Activated CD4-positive, alpha-beta T cell treated with anti-CD3 and anti-CD28 coated beads, Interleukin-2, amount 10 ng/mL, durations not matched to agents 7 days and 5 days (primary cell): ENCODE measurements around the gene SNPH. TPM values are rescaled to one million over a fixed set of nuclear protein-coding genes. Genes with fewer than 3 reads are reported as not detected.

ENCODE experiments used
- CTCF ChIA-PET: fragments of 350-600 bp; sonication (Branson Sonifier 250); formaldehyde crosslinking; loops from one replicate; lab custom pipeline; 2021; ENCODE audit warnings: antibody characterized with exemption; lab: Charles Lee
- POLR2A ChIA-PET: fragments of 350-600 bp; sonication (Branson Sonifier 250); formaldehyde crosslinking; loops from one replicate; lab custom pipeline; 2021; ENCODE audit warnings: antibody characterized with exemption; lab: Charles Lee
- DNase-seq: peaks from one replicate; pipeline ENCODE4 v3.0.0-alpha.2; 2020
- H3K27ac Mint-ChIP-seq: one replicate; pipeline ENCODE4 v1.8.0; 2021; ENCODE audit warnings: mild to moderate bottlenecking, moderate library complexity, mixed read lengths
- H3K27me3 Mint-ChIP-seq: one replicate; pipeline ENCODE4 v1.8.0; 2021; ENCODE audit warnings: mixed read lengths
- H3K36me3 Mint-ChIP-seq: one replicate; pipeline ENCODE4 v1.8.0; 2021; ENCODE audit warnings: low read depth, mixed read lengths
- H3K4me1 Mint-ChIP-seq: one replicate; pipeline ENCODE4 v1.8.0; 2021; ENCODE audit warnings: mixed read lengths
- H3K4me3 Mint-ChIP-seq: one replicate; pipeline ENCODE4 v1.8.0; 2021; ENCODE audit warnings: mild to moderate bottlenecking, moderate library complexity, mixed read lengths
- H3K9me3 Mint-ChIP-seq: one replicate; pipeline ENCODE4 v1.8.0; 2021; ENCODE audit warnings: mixed read lengths
- total RNA-seq, 2 experiments: library from RNA; stranded (reverse); gene quantifications; one replicate each; pipeline ENCODE4 v1.2.3, GENCODE V29; 2021

Gene SNPH
- total RNA-seq, 2 experiments from 2014 or later: 7.3 to 8.4 TPM

GRCh38 chr20:1267809-1268374 is 1.8 kb downstream of the SNPH start:
- POLR2A ChIA-PET: no interaction called here
- CTCF ChIA-PET: interaction anchor here (2.0 kb wide), 2 partner anchors 12 to 18 kb away, joined by 6 to 8 read pairs; no protein-coding TSS in a partner anchor
- H3K27me3 Mint-ChIP-seq: no peaks in the 10 kb centered on the region
- H3K4me1 Mint-ChIP-seq: peaks cover 33% of the 10 kb centered on the region
- DNase-seq: no peak
- peaks cover 2% of the 10 kb centered on the region for H3K9me3 Mint-ChIP-seq
- H3K4me3 Mint-ChIP-seq: peak overlapping the region; percentile 88
- H3K27ac Mint-ChIP-seq: no peak overlapping the region
- peaks cover 9% of the 10 kb centered on the region for H3K36me3 Mint-ChIP-seq

- ChIA-PET CTCF (no interaction called here), POLR2A (no interaction called here)
- H3K9me3 Mint-ChIP-seq: no peaks in the 10 kb centered on the region
- H3K4me3 Mint-ChIP-seq: no peak overlapping the region
- H3K4me1 Mint-ChIP-seq: peaks cover 33% of the 10 kb centered on the region
- no peak overlapping the region for H3K27ac Mint-ChIP-seq
- peaks cover 3% of the 10 kb centered on the region for H3K36me3 Mint-ChIP-seq
- DNase-seq: no peak
- no peaks in the 10 kb centered on the region for H3K27me3 Mint-ChIP-seq
These were observed 3.1 kb downstream of the SNPH start for GRCh38 chr20:1269235-1269634.

- Mint-ChIP-seq H3K27ac (no peak overlapping the region), H3K4me1 (peaks cover 30% of the 10 kb centered on the region), H3K36me3 (peaks cover 3% of the 10 kb centered on the region), H3K4me3 (no peak overlapping the region), H3K27me3 (no peaks in the 10 kb centered on the region), H3K9me3 (no peaks in the 10 kb centered on the region)
- CTCF ChIA-PET: interaction anchor here (0.5 to 1.6 kb wide), 3 partner anchors 19 to 723 kb away, joined by 3 to 6 read pairs (median 4); no protein-coding TSS in a partner anchor
- no peak for DNase-seq
- POLR2A ChIA-PET: no interaction called here
These were observed 3.8 kb downstream of the SNPH start for GRCh38 chr20:1269850-1270249.

- peaks cover 9% of the 10 kb centered on the region for H3K4me1 Mint-ChIP-seq
- H3K9me3 Mint-ChIP-seq: no peaks in the 10 kb centered on the region
- H3K27me3 Mint-ChIP-seq: no peaks in the 10 kb centered on the region
- H3K27ac Mint-ChIP-seq: no peak overlapping the region
- DNase-seq: no peak
- ChIA-PET CTCF (interaction anchor here (0.8 to 1.9 kb wide), 4 partner anchors 9 to 15 kb away, joined by 3 to 7 read pairs (median 4); no protein-coding TSS in a partner anchor), POLR2A (no interaction called here)
- H3K4me3 Mint-ChIP-seq: no peak overlapping the region
- peaks cover 3% of the 10 kb centered on the region for H3K36me3 Mint-ChIP-seq
These were observed 6.4 kb downstream of the SNPH start for GRCh38 chr20:1272368-1273100.

GRCh38 chr20:1273366-1273765 is 7.3 kb downstream of the SNPH start:
- no peaks in the 10 kb centered on the region for H3K9me3 Mint-ChIP-seq
- H3K36me3 Mint-ChIP-seq: peaks cover 3% of the 10 kb centered on the region
- POLR2A ChIA-PET: no interaction called here

GRCh38 chr20:1274485-1275311 is 8.6 kb downstream of the SNPH start:
- POLR2A ChIA-PET: no interaction called here
- Mint-ChIP-seq H3K27me3 (no peaks in the 10 kb centered on the region), H3K4me3 (no peak overlapping the region), H3K36me3 (peaks cover 3% of the 10 kb centered on the region), H3K27ac (no peak overlapping the region), H3K9me3 (no peaks in the 10 kb centered on the region), H3K4me1 (peaks cover 3% of the 10 kb centered on the region)
- CTCF ChIA-PET: interaction anchor here (1.1 to 1.6 kb wide), 3 partner anchors 12 to 17 kb away, joined by 3 to 5 read pairs (median 3); no protein-coding TSS in a partner anchor
- no peak for DNase-seq

More at GRCh38 chr20:1273366-1273765, 7.3 kb downstream of the SNPH start:
- no peak for DNase-seq
- no peaks in the 10 kb centered on the region for H3K27me3 Mint-ChIP-seq
- no peak overlapping the region for H3K4me3 Mint-ChIP-seq
- H3K4me1 Mint-ChIP-seq: peaks cover 3% of the 10 kb centered on the region
- no peak overlapping the region for H3K27ac Mint-ChIP-seq
- CTCF ChIA-PET: interaction anchor here (0.8 to 1.9 kb wide), 4 partner anchors 8 to 14 kb away, joined by 3 to 7 read pairs (median 5); no protein-coding TSS in a partner anchor

- H3K4me1 Mint-ChIP-seq: peaks cover 3% of the 10 kb centered on the region
- H3K9me3 Mint-ChIP-seq: no peaks in the 10 kb centered on the region
- no peaks in the 10 kb centered on the region for H3K36me3 Mint-ChIP-seq
- no peaks in the 10 kb centered on the region for H3K27me3 Mint-ChIP-seq
- ChIA-PET POLR2A (no interaction called here), CTCF (interaction anchor here (0.6 to 1.6 kb wide), 4 partner anchors 11 to 438 kb away, joined by 3 read pairs; no protein-coding TSS in a partner anchor)
- H3K4me3 Mint-ChIP-seq: no peak overlapping the region
- H3K27ac Mint-ChIP-seq: no peak overlapping the region
- DNase-seq: no peak
These were observed 9.8 kb downstream of the SNPH start for GRCh38 chr20:1275919-1276318.

GRCh38 chr20:1277529-1278322 is 11.6 kb downstream of the SNPH start:
- Mint-ChIP-seq H3K9me3 (no peaks in the 10 kb centered on the region), H3K36me3 (no peaks in the 10 kb centered on the region), H3K4me3 (no peak overlapping the region), H3K27me3 (no peaks in the 10 kb centered on the region), H3K4me1 (peaks cover 9% of the 10 kb centered on the region), H3K27ac (no peak overlapping the region)
- ChIA-PET POLR2A (no interaction called here), CTCF (no interaction called here)
- DNase-seq: no peak

GRCh38 chr20:1278993-1279392 is 12.9 kb downstream of the SNPH start:
- DNase-seq: no peak
- POLR2A ChIA-PET: no interaction called here
- CTCF ChIA-PET: no interaction called here
- Mint-ChIP-seq H3K27me3 (no peaks in the 10 kb centered on the region), H3K27ac (no peak overlapping the region), H3K4me1 (peaks cover 11% of the 10 kb centered on the region), H3K4me3 (no peak overlapping the region), H3K36me3 (no peaks in the 10 kb centered on the region), H3K9me3 (no peaks in the 10 kb centered on the region)

- H3K27me3 Mint-ChIP-seq: no peaks in the 10 kb centered on the region
- ChIA-PET POLR2A (no interaction called here), CTCF (interaction anchor here (1.7 to 2.0 kb wide), 3 partner anchors 8 to 42 kb away, joined by 3 to 7 read pairs (median 7); no protein-coding TSS in a partner anchor)
- peaks cover 2% of the 10 kb centered on the region for H3K36me3 Mint-ChIP-seq
- no peak overlapping the region for H3K27ac Mint-ChIP-seq
- no peaks in the 10 kb centered on the region for H3K9me3 Mint-ChIP-seq
- DNase-seq: no peak
- H3K4me3 Mint-ChIP-seq: no peak overlapping the region
- peaks cover 17% of the 10 kb centered on the region for H3K4me1 Mint-ChIP-seq
These were observed 14.4 kb downstream of the SNPH start for GRCh38 chr20:1280195-1281102.
